K562 (cell line): ENCODE results near the gene GPR35. TPM values are rescaled to one million over a fixed set of nuclear protein-coding genes. Genes with fewer than 3 reads are reported as not detected.

Source experiments
- ATAC-seq: fragments of 200-7000 bp; cut with Tn5 transposase; 3 replicates; pipeline ENCODE4 v1.9.1; 2020; ENCODE audit warnings: moderate library complexity
- BruUV-seq: library from RNA; stranded (reverse); fragments of 400-500 nt; replicated peaks from 2 replicates; lab custom pipeline; 2021; lab: Mats Ljungman, UMichigan
- CTCF ChIA-PET: fragments of 300-600 bp; formaldehyde crosslinking; extraction: SDS; loops from one replicate; lab custom pipeline; 2021; ENCODE audit warnings: low intra/inter-chr PET ratio; lab: Yijun Ruan, JAX
- POLR2A ChIA-PET: fragments of 300-600, 350-650 bp; sonication (Branson Sonifier 250); formaldehyde crosslinking; extraction: SDS; loops from one replicate; lab custom pipeline; 2021; ENCODE audit warnings: antibody characterized with exemption, inconsistent platforms; lab: Yijun Ruan, JAX
- DNase-seq, 4 experiments: peaks; one replicate each; pipeline versions ENCODE4 v3.0.0 to v3.0.0-alpha.2; 2011 to 2018; ENCODE audit warnings: low spot score in 3 of 4, mixed read lengths in 3 of 4; ENCODE audit errors: extremely low read depth in 1 of 4
- FAIRE-seq: peaks from 2 replicates; lab custom pipeline; 2011; peaks lifted over from hg19 to GRCh38; lab: Jason Lieb, UNC
- H2AFZ ChIP-seq: 2 replicates; pipeline ENCODE4 v1.6.0; 2011; ENCODE audit warnings: low read depth, low read length, control low read depth, inconsistent platforms
- H3K27ac ChIP-seq: fragments of 200-600 bp; 3 replicates; pipeline ENCODE4 v1.8.0; 2011; ENCODE audit warnings: low read depth, mild to moderate bottlenecking, control low read depth, inconsistent platforms, low read length, moderate library complexity, mixed read lengths; ENCODE audit errors: extremely low read depth
- H3K27me3 ChIP-seq, 2 experiments: fragments of 300-600 bp in 1 of 2; 2 replicates in 1 of 2; 3 replicates in 1 of 2; pipeline versions ENCODE4 v1.6.0 to v1.8.0; 2011; ENCODE audit warnings: inconsistent platforms in 2 of 2, low read length in 2 of 2, mild to moderate bottlenecking in 1 of 2, mixed read lengths in 1 of 2, moderate library complexity in 1 of 2; ENCODE audit not compliant: control insufficient read depth in 2 of 2, insufficient read depth in 2 of 2
- H3K36me3 ChIP-seq: fragments of 300-600 bp; 3 replicates; pipeline ENCODE4 v1.8.0; 2011; ENCODE audit warnings: mild to moderate bottlenecking, low read length, inconsistent platforms; ENCODE audit not compliant: control insufficient read depth, insufficient read depth
- H3K4me1 ChIP-seq, 2 experiments: fragments of 200-600 bp in 1 of 2; replicated peaks in 1 of 2; 2 replicates in 1 of 2; 3 replicates in 1 of 2; pipeline versions ENCODE4 v1.5.1 to v1.8.0; 2011; ENCODE audit warnings: inconsistent platforms in 2 of 2, low read length in 2 of 2, mild to moderate bottlenecking in 1 of 2, mixed read lengths in 1 of 2, moderate library complexity in 1 of 2; ENCODE audit not compliant: control insufficient read depth in 2 of 2, insufficient read depth in 2 of 2
- H3K4me2 ChIP-seq: 2 replicates; pipeline ENCODE4 v1.6.1; 2011; ENCODE audit warnings: low read length, control low read depth, inconsistent platforms, mixed read lengths; ENCODE audit not compliant: insufficient read depth
- H3K4me3 ChIP-seq: fragments of 200-600 bp; sonication (generic), shearing (Covaris generic); 2 replicates; pipeline ENCODE4 v1.5.1; 2016; ENCODE audit warnings: control low read depth, inconsistent platforms
- H3K79me2 ChIP-seq: fragments of 200-600 bp; 3 replicates; pipeline ENCODE4 v1.8.0; 2011; ENCODE audit warnings: low read length, inconsistent platforms; ENCODE audit not compliant: control insufficient read depth, insufficient read depth
- H3K9ac ChIP-seq, 2 experiments: 2 replicates each; pipeline versions ENCODE4 v1.6.0 to v1.6.1; 2011; ENCODE audit warnings: low read depth in 2 of 2, low read length in 2 of 2, control low read depth in 1 of 2, inconsistent platforms in 1 of 2, mild to moderate bottlenecking in 1 of 2, mixed read lengths in 1 of 2; ENCODE audit not compliant: insufficient read depth in 1 of 2
- H3K9me1 ChIP-seq: one replicate; pipeline ENCODE4 v1.6.0; 2011; ENCODE audit warnings: inconsistent platforms, mild to moderate bottlenecking, low read length, moderate library complexity; ENCODE audit not compliant: control insufficient read depth, insufficient read depth
- H3K9me3 ChIP-seq: replicated peaks from 2 replicates; pipeline ENCODE4 v1.5.1; 2011; ENCODE audit warnings: low read depth, low read length, inconsistent platforms; ENCODE audit not compliant: control insufficient read depth, insufficient read depth
- H4K20me1 ChIP-seq: replicated peaks from 2 replicates; pipeline ENCODE4 v1.6.1; 2011; ENCODE audit warnings: low read length, inconsistent platforms, mixed read lengths; ENCODE audit not compliant: control insufficient read depth, insufficient read depth
- ATF1 ChIP-seq, 2 experiments: fragments of 450-650 bp in 1 of 2; IDR thresholded peaks; 2 replicates each; pipeline ENCODE4 v1.6.1; 2016; ENCODE audit warnings: missing compliant biosample characterization in 1 of 2, missing genetic modification characterization in 1 of 2
- MEIS2 ChIP-seq: fragments of 450-650 bp; IDR thresholded peaks from 2 replicates; pipeline ENCODE4 v1.6.1; 2014; ENCODE audit warnings: mild to moderate bottlenecking; ENCODE audit not compliant: partially characterized antibody
- MYBL2 ChIP-seq, 2 experiments: fragments of 450-650 bp in 1 of 2; sonication (generic) in 1 of 2; formaldehyde crosslinking in 1 of 2; IDR thresholded peaks; 2 replicates each; pipeline versions ENCODE4 v1.6.1 to v1.8.1; 2017 to 2022; ENCODE audit warnings: borderline replicate concordance in 1 of 2, inconsistent platforms in 1 of 2, low read depth in 1 of 2, mild to moderate bottlenecking in 1 of 2, missing genetic modification reagents in 1 of 2, moderate library complexity in 1 of 2
- PHTF2 ChIP-seq: fragments of 250-450 bp; sonication (Bioruptor Pico); IDR thresholded peaks from 2 replicates; pipeline ENCODE4 v1.5.0; 2021; ENCODE audit warnings: mild to moderate bottlenecking
- RBBP5 ChIP-seq: fragments of 200-600 bp; sonication (generic); IDR thresholded peaks from 2 replicates; pipeline ENCODE4 v1.6.1; 2012; ENCODE audit warnings: borderline replicate concordance, mild to moderate bottlenecking, low read length, control low read depth, inconsistent platforms; ENCODE audit not compliant: insufficient read depth, poor library complexity, severe bottlenecking
- SAFB ChIP-seq: fragments of 200-400 bp; formaldehyde crosslinking; IDR thresholded peaks from 2 replicates; pipeline ENCODE4 v1.6.1; 2017; ENCODE audit warnings: low read depth, low read length, borderline replicate concordance
- SRSF1 ChIP-seq: fragments of 200-400 bp; formaldehyde crosslinking; IDR thresholded peaks from 2 replicates; pipeline ENCODE4 v1.6.1; 2017; ENCODE audit warnings: mild to moderate bottlenecking, low read depth, low read length, moderate library complexity
- ZNF134 ChIP-seq: fragments of 250-450 bp; sonication (Bioruptor Pico); conservative IDR thresholded peaks from 2 replicates; pipeline ENCODE4 v1.4.0; 2020
- WGBS: fragments of 100-300 bp; shearing (Covaris generic); methylation state at CpG from one replicate; pipeline ENCODE4 v1.1.6; 2016; ENCODE audit warnings: low coverage, mixed read lengths; ENCODE audit not compliant: insufficient coverage; ENCODE audit errors: missing lambda C conversion rate; 5-methylcytosine and 5-hydroxymethylcytosine counted together
- in situ Hi-C: fragments of 300-500 bp; cut with MboI; formaldehyde crosslinking; loops from 4 replicates; pipeline ENCODE4 v1.15.0; 2018; ENCODE audit warnings: inconsistent platforms, mixed read lengths
- intact Hi-C: fragments of 100-400 bp; cut with micrococcal nuclease; formaldehyde crosslinking; loops from 2 replicates; pipeline ENCODE4 v1.14.2; 2022
- polyA plus RNA-seq, 8 experiments: library from polyadenylated mRNA; depleted of rRNA in 4 of 8; stranded (reverse) in 5 of 8; unstranded in 3 of 8; fragments of >200 nt; fragmentation: Nextera tagmentation in 2 of 8; fragmentation: Illumina TruSeq in 1 of 8; extraction: Ambion mirVana in 2 of 8; extraction: Trizol in 1 of 8; gene quantifications; 2 replicates each; pipeline versions ENCODE4 v1.2.1 to v1.2.3, GENCODE V29; 2011 to 2014; ENCODE audit warnings: inconsistent platforms in 1 of 8, missing spikeins in 1 of 8
- total RNA-seq, 7 experiments: library from RNA; depleted of rRNA in 6 of 7; stranded (reverse); fragments of >200 nt in 6 of 7; fragmentation: Illumina TruSeq in 2 of 7; extraction: Trizol in 2 of 7; gene quantifications; 2 replicates each; pipeline versions ENCODE4 v1.2.1 to v1.2.3, GENCODE V29; 2011 to 2021; ENCODE audit warnings: low replicate concordance in 1 of 7
- TF ChIP-seq, protein P1 (sequence below): fragments of 250-450 bp; sonication (Bioruptor Pico); IDR thresholded peaks from 2 replicates; pipeline ENCODE4 v1.4.0; 2020; ENCODE audit warnings: mild to moderate bottlenecking, moderate library complexity
- TF ChIP-seq, protein P2 (sequence below): fragments of 250-450 bp; sonication (Bioruptor Pico); IDR thresholded peaks from 2 replicates; pipeline ENCODE4 v1.4.0; 2020; ENCODE audit warnings: mild to moderate bottlenecking
- TF ChIP-seq, protein P3 (sequence below): fragments of 250-450 bp; sonication (Bioruptor Pico); IDR thresholded peaks from 2 replicates; pipeline ENCODE4 v1.4.0; 2020
- TF ChIP-seq, protein P4 (sequence below): IDR thresholded peaks from 2 replicates; pipeline ENCODE4 v1.6.1; 2014; ENCODE audit warnings: antibody characterized with exemption

The GPR35 gene
- total and polyA plus RNA-seq, 9 of the 15 experiments (the other 6 are each of a cell fraction or from before 2014, with no cell fraction given), result 0.04 to 0.50 (median 0.29) TPM; not detected in 3

DNA sequence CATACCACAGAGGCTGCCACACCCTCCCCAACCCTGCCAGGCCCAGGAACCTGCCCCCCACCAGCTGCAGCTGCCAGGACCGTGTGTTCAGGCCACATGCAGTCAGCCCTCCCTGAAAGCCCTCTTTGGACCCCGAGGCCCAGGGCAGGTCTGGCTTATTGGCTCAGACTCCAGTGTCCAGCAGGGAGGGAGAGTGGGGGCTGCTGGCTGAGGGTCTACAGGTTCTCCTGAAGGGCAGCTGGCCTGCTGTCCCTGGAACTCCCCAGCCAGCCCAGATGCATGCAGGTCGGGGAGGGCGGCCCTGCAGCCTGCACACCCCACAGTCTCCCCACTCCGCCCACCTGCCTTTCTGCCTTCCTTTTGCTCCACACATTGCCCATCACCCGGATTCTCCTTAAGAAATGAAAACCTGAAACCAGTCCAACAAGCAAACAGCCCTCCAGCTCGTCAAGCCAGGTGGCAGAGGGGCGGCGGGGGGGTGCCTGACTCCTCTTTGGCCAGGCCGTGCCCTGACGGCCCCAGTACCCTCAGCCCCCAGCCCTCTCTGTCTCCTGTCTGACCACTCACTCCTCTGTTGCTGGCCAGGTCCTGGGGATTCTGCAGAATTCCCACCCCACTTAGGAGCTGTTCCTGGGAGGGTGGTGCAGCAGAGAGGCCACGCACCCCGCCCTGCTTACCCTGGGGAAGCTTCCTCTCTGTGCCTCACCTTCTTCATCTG is 18.0 kb downstream of the GPR35 start:
- Histone ChIP-seq H3K4me2 (no peak overlapping the region), H3K9me1 (no peaks in the 10 kb centered on the region), H3K4me1 (peaks cover 0 to 7% of the 10 kb centered on the region in 2 experiments; a peak in 1 of 5 replicates), H3K36me3 (no peaks in the 10 kb centered on the region), H4K20me1 (no peaks in the 10 kb centered on the region), H3K4me3 (no peak overlapping the region), H3K79me2 (no peaks in the 10 kb centered on the region), H3K9ac (no peak overlapping the region; a peak in 1 of 4 replicates), H2AFZ (no peak overlapping the region), H3K27me3 (peaks cover 13 to 60% of the 10 kb centered on the region in 2 experiments; a peak in 4 of 5 replicates), H3K9me3 (no peaks in the 10 kb centered on the region), H3K27ac (no peak overlapping the region)
- WGBS, result 0% methylated on average over 8 of the region's 13 CpGs
- TF ChIP-seq PHTF2 (CRISPR knock-in tag) (no peak), MEIS2 (no peak), SAFB (no peak), MYBL2 (IDR thresholded peaks at IDR 0.05; ENCODE audit: low read depth) (no peak), MYBL2 (CRISPR knock-in tag; IDR thresholded peaks at IDR 0.05; ENCODE audit: borderline replicate concordance) (no peak), ZNF134 (CRISPR knock-in tag) (no peak), ATF1 (CRISPR knock-in tag; IDR thresholded peaks at IDR 0.05) (no peak), ATF1 (tag; IDR thresholded peaks at IDR 0.05) (no peak), RBBP5 (no peak), SRSF1 (no peak)
- TF ChIP-seq, protein P1, sequence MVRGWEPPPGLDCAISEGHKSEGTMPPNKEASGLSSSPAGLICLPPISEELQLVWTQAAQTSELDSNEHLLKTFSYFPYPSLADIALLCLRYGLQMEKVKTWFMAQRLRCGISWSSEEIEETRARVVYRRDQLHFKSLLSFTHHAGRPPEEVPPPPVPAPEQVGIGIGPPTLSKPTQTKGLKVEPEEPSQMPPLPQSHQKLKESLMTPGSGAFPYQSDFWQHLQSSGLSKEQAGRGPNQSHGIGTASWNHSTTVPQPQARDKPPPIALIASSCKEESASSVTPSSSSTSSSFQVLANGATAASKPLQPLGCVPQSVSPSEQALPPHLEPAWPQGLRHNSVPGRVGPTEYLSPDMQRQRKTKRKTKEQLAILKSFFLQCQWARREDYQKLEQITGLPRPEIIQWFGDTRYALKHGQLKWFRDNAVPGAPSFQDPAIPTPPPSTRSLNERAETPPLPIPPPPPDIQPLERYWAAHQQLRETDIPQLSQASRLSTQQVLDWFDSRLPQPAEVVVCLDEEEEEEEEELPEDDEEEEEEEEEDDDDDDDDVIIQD (CRISPR knock-in tag), result no peak
- TF ChIP-seq, protein P2, sequence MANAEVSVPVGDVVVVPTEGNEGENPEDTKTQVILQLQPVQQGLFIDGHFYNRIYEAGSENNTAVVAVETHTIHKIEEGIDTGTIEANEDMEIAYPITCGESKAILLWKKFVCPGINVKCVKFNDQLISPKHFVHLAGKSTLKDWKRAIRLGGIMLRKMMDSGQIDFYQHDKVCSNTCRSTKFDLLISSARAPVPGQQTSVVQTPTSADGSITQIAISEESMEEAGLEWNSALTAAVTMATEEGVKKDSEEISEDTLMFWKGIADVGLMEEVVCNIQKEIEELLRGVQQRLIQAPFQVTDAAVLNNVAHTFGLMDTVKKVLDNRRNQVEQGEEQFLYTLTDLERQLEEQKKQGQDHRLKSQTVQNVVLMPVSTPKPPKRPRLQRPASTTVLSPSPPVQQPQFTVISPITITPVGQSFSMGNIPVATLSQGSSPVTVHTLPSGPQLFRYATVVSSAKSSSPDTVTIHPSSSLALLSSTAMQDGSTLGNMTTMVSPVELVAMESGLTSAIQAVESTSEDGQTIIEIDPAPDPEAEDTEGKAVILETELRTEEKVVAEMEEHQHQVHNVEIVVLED, result no peak
- TF ChIP-seq, protein P3, sequence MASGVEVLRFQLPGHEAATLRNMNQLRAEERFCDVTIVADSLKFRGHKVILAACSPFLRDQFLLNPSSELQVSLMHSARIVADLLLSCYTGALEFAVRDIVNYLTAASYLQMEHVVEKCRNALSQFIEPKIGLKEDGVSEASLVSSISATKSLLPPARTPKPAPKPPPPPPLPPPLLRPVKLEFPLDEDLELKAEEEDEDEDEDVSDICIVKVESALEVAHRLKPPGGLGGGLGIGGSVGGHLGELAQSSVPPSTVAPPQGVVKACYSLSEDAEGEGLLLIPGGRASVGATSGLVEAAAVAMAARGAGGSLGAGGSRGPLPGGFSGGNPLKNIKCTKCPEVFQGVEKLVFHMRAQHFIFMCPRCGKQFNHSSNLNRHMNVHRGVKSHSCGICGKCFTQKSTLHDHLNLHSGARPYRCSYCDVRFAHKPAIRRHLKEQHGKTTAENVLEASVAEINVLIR (CRISPR knock-in tag), result no peak
- TF ChIP-seq, protein P4, sequence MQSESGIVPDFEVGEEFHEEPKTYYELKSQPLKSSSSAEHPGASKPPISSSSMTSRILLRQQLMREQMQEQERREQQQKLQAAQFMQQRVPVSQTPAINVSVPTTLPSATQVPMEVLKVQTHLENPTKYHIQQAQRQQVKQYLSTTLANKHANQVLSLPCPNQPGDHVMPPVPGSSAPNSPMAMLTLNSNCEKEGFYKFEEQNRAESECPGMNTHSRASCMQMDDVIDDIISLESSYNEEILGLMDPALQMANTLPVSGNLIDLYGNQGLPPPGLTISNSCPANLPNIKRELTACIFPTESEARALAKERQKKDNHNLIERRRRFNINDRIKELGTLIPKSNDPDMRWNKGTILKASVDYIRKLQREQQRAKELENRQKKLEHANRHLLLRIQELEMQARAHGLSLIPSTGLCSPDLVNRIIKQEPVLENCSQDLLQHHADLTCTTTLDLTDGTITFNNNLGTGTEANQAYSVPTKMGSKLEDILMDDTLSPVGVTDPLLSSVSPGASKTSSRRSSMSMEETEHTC, result no peak
- ChIA-PET POLR2A (interaction anchor here (0.8 to 1.1 kb wide), 2 partner anchors 16 to 18 kb away, joined by 3 to 4 read pairs; partner anchors contain the start of gene GPR35), CTCF (no interaction called here)
- intact Hi-C loops, result no loop called here
- FAIRE-seq, result no peak
- no peak for ATAC-seq
- no TSS peak for BruUV-seq
- DNase-seq, result no peak
- in situ Hi-C loops, result no loop called here
